OCI-LY7 (cell line): Measurements from ENCODE around the gene CHPT1. TPM values are rescaled to one million over a fixed set of nuclear protein-coding genes. Genes with fewer than 3 reads are reported as not detected.
A peak's percentile ranks its signal among the peaks of the same experiment; 100 is the strongest.

Experiments
- Bru-seq: library from RNA; stranded (reverse); fragments of 400-500 nt; gene quantifications from one replicate; lab custom pipeline; 2021; lab: Mats Ljungman, UMichigan
- BruChase-seq, 2 experiments: library from RNA; stranded (reverse); fragments of 400-500 nt; gene quantifications; one replicate each; lab custom pipeline; 2021; lab: Mats Ljungman, UMichigan
- BruUV-seq: library from RNA; stranded (reverse); fragments of 400-500 nt; replicated peaks from 2 replicates; lab custom pipeline; 2021; lab: Mats Ljungman, UMichigan
- CTCF ChIA-PET: fragments of 300-600 bp; sonication (Branson Sonifier 250); formaldehyde crosslinking; loops from one replicate; lab custom pipeline; 2022; ENCODE audit warnings: antibody characterized with exemption; ENCODE audit not compliant: unreplicated experiment; lab: Charles Lee
- POLR2A ChIA-PET: fragments of 300-600 bp; sonication (Branson Sonifier 250); formaldehyde crosslinking; loops from one replicate; lab custom pipeline; 2022; ENCODE audit warnings: antibody characterized with exemption; lab: Charles Lee
- DNase-seq: peaks from one replicate; pipeline ENCODE4 v3.0.0-alpha.2; 2015; ENCODE audit warnings: low spot score
- H2AFZ ChIP-seq: fragments of 200-600 bp; sonication (generic), shearing (Covaris generic); 2 replicates; pipeline ENCODE4 v1.6.1; 2014; ENCODE audit warnings: mild to moderate bottlenecking, antibody characterized with exemption, low read length, moderate library complexity
- H3K27ac ChIP-seq: fragments of 200-600 bp; sonication (generic); 2 replicates; pipeline ENCODE4 v1.5.1; 2014; ENCODE audit warnings: mixed run types, low read depth, mild to moderate bottlenecking, moderate library complexity, low read length, inconsistent platforms; ENCODE audit not compliant: poor library complexity, severe bottlenecking
- H3K36me3 ChIP-seq: fragments of 200-600 bp; sonication (generic); 2 replicates; pipeline ENCODE4 v1.6.1; 2014; ENCODE audit warnings: mild to moderate bottlenecking, antibody characterized with exemption, low read length, moderate library complexity, mixed read lengths; ENCODE audit not compliant: insufficient read depth
- H3K4me1 ChIP-seq: fragments of 200-600 bp; sonication (generic); 2 replicates; pipeline ENCODE4 v1.5.1; 2014; ENCODE audit warnings: mild to moderate bottlenecking, low read length; ENCODE audit not compliant: insufficient read depth, poor library complexity, severe bottlenecking
- H3K4me2 ChIP-seq: fragments of 200-600 bp; sonication (generic); 2 replicates; pipeline ENCODE4 v1.6.1; 2014; ENCODE audit warnings: mild to moderate bottlenecking, low read length
- H3K4me3 ChIP-seq: fragments of 200-600 bp; sonication (generic); 2 replicates; pipeline ENCODE4 v1.5.1; 2014; ENCODE audit warnings: mild to moderate bottlenecking, low read depth, low read length; ENCODE audit not compliant: poor library complexity, severe bottlenecking
- H3K79me2 ChIP-seq: fragments of 200-600 bp; sonication (generic); 2 replicates; pipeline ENCODE4 v1.6.1; 2016; ENCODE audit warnings: low read depth, mild to moderate bottlenecking, low read length, moderate library complexity, mixed read lengths; ENCODE audit not compliant: insufficient read depth
- H3K9me2 ChIP-seq: fragments of 200-600 bp; sonication (generic); 2 replicates; pipeline ENCODE4 v1.6.1; 2016; ENCODE audit warnings: mild to moderate bottlenecking, low read length, mixed read lengths; ENCODE audit not compliant: insufficient read depth
- H3K9me3 ChIP-seq: fragments of 200-600 bp; sonication (generic); 2 replicates; pipeline ENCODE4 v1.6.1; 2014; ENCODE audit warnings: mild to moderate bottlenecking, mixed run types, low read length, mixed read lengths
- H4K20me1 ChIP-seq: fragments of 200-600 bp; sonication (generic); 2 replicates; pipeline ENCODE4 v1.6.1; 2014; ENCODE audit warnings: mild to moderate bottlenecking, antibody characterized with exemption, low read length, moderate library complexity, mixed read lengths; ENCODE audit not compliant: insufficient read depth
- EZH2phosphoT487 ChIP-seq: fragments of 200-600 bp; sonication (generic); IDR thresholded peaks from 2 replicates; pipeline ENCODE4 v1.6.1; 2018; ENCODE audit warnings: low read depth, borderline replicate concordance, mild to moderate bottlenecking, mixed run types, antibody characterized with exemption, low read length, moderate library complexity, mixed read lengths
- intact Hi-C: fragments of 100-400 bp; cut with micrococcal nuclease; formaldehyde crosslinking; loops from one replicate; pipeline ENCODE4 v1.10.0; 2022; ENCODE audit not compliant: unreplicated experiment
- long read RNA-seq: library from polyadenylated mRNA; stranded (forward); transcript quantifications from one replicate; pipeline ENCODE4 v2.0.0, GENCODE V29; 2022
- total RNA-seq, 2 experiments: library from RNA; depleted of rRNA in 1 of 2; stranded (reverse); fragments of >200 nt in 1 of 2; shearing (Covaris generic) in 1 of 2; gene quantifications; 2 replicates each; pipeline ENCODE4 v1.2.3, GENCODE V29; 2014 to 2022
- TF ChIP-seq, protein P1 (sequence below): fragments of 200-600 bp; sonication (generic); conservative IDR thresholded peaks from 2 replicates; pipeline ENCODE4 v1.5.1; 2014; ENCODE audit warnings: mild to moderate bottlenecking, antibody characterized with exemption, low read length, moderate library complexity, mixed read lengths

CHPT1 gene
- total RNA-seq (2014; rRNA removed; shearing (Covaris generic)) (33.6 and 56.6 TPM in 2 replicates), total RNA-seq (2022) (44.3 and 44.9 TPM in 2 replicates), Bru-seq, nascent RNA (percentile 84 among the genes with signal in this experiment), BruChase-seq, experiment 1, labeled RNA remaining after a 6-hour chase (percentile 77 among the genes with signal in this experiment), BruChase-seq, experiment 2, labeled RNA remaining after a 2-hour chase (percentile 69 among the genes with signal in this experiment)
- long read RNA-seq, transcript CHPT1-201 (9 exons, 1,585 nt), result major isoform, 53 of 81 reads
- long read RNA-seq, partial matches to known transcripts, result 3 of 81 reads
- long read RNA-seq, other reads (novel, unspliced or antisense), result 22 of 81 reads

DNA sequence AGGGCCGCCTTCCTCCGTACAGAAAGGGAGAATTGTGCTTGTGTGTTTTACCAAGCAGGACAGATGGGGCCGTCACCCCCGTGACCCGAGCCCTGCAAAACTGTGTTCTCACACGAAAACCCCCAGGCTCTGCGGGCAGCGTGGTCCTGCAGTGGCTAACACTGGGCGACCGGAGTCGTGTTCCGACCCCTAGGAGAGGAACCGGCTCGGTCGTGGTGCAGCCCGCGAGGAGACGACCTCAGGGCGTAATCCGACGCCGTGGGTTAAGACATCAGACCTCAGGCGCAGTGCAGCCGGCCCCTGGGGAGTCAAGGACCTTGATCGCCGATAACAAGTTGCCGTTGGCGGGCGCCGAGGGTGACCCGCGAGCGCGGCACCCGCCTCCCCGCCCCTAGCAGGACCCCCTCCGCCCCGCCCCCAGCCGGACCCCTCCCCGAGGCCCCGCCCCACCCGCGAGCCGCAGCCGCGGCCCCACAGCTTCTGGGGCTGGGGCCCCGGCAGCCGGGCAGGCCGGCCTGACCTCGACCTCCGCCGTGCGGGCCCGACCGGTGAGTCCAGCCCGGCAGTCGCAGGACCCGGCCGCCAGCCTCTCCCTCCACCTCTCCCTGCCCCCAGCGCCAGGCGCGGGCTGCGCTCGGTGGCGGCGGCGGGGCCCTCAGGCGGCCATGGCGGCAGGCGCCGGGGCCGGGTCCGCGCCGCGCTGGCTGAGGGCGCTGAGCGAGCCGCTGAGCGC, at the start of gene CHPT1:
Gene CHPT1, plus strand, starts transcription at position 444 of the 733 bp plus-strand sequence. Its CDS starts 222 bp downstream, at position 666.
- BruUV-seq, result no TSS peak
- Histone ChIP-seq H2AFZ (peak within 1 kb of the TSS; percentile 97), H3K36me3 (no peaks in the 10 kb centered on the region; the same call in 1 of the 2 replicates), H3K9me3 (peaks cover 6% of the 10 kb centered on the region; the same call in 1 of the 2 replicates), H3K9me2 (no peaks in the 10 kb centered on the region), H3K4me2 (peak within 1 kb of the TSS; percentile 97), H3K79me2 (peaks cover 16% of the 10 kb centered on the region; the same call in 1 of the 2 replicates), H3K4me1 (peaks cover 45% of the 10 kb centered on the region), H3K4me3 (peak within 1 kb of the TSS; percentile 80), H3K27ac (peak within 1 kb of the TSS; percentile 56), H4K20me1 (no peaks in the 10 kb centered on the region; the same call in 1 of the 2 replicates)
- CTCF ChIA-PET, result no interaction called here
- no peak for TF ChIP-seq EZH2phosphoT487
- TF ChIP-seq, protein P1, sequence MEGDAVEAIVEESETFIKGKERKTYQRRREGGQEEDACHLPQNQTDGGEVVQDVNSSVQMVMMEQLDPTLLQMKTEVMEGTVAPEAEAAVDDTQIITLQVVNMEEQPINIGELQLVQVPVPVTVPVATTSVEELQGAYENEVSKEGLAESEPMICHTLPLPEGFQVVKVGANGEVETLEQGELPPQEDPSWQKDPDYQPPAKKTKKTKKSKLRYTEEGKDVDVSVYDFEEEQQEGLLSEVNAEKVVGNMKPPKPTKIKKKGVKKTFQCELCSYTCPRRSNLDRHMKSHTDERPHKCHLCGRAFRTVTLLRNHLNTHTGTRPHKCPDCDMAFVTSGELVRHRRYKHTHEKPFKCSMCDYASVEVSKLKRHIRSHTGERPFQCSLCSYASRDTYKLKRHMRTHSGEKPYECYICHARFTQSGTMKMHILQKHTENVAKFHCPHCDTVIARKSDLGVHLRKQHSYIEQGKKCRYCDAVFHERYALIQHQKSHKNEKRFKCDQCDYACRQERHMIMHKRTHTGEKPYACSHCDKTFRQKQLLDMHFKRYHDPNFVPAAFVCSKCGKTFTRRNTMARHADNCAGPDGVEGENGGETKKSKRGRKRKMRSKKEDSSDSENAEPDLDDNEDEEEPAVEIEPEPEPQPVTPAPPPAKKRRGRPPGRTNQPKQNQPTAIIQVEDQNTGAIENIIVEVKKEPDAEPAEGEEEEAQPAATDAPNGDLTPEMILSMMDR, result no peak
- POLR2A ChIA-PET, result interaction anchor here (1.5 kb wide), 1 partner anchor 25 kb away, joined by 3 read pairs; no protein-coding TSS in a partner anchor
- intact Hi-C loops, result loop anchor here (2.0 to 5.0 kb wide), 2 partner anchors 27 to 135 kb away; partner anchors contain the start of gene GNPTAB
- DNase-seq, result peak; percentile 83

DNA sequence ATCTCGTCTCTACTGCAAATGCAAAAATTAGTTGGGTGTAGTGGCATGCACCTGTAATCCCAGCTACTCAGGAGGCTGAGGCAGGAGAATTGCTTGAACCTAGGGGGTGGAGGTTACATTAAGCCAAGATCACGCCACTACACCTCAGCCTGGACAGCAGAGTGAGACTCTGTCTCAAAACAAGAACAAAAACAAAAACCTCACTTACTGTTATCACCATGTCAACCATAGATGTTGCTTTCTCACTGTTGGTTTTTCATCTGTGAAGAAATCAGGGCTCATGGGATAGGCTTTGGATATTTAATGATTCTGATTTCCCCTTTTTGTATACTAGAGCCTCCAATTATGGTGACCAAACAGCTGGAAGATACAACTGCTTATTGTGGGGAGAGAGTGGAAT, 49.7 kb upstream of the CHPT1 start:
- no peak for DNase-seq
- no peaks in the 10 kb centered on the region for H4K20me1 ChIP-seq
- no peaks in the 10 kb centered on the region for H3K79me2 ChIP-seq
- CTCF ChIA-PET, result no interaction called here
- H3K9me2 ChIP-seq, result no peaks in the 10 kb centered on the region
- no peak overlapping the region for H3K4me2 ChIP-seq
- no peak overlapping the region for H3K27ac ChIP-seq
- H3K9me3 ChIP-seq, result no peaks in the 10 kb centered on the region
- no peak overlapping the region for H3K4me3 ChIP-seq
- no peak overlapping the region for H2AFZ ChIP-seq
- intact Hi-C loops, result no loop called here
- no TSS peak for BruUV-seq
- TF ChIP-seq, protein P1, result no peak
- TF ChIP-seq EZH2phosphoT487, result no peak
- POLR2A ChIA-PET, result interaction anchor here (1.1 kb wide), 1 partner anchor 104 kb away, joined by 3 read pairs; no protein-coding TSS in a partner anchor
- no peaks in the 10 kb centered on the region for H3K36me3 ChIP-seq
- H3K4me1 ChIP-seq, result no peaks in the 10 kb centered on the region
